ENCODE data around the gene NLRP1. TPM values are rescaled to one million over a fixed set of nuclear protein-coding genes. Genes with fewer than 3 reads are reported as not detected.

NLRP1 gene
- total and polyA plus RNA-seq, 2 of the 13 experiments (the other 11 are each of a cell fraction or from before 2014, with no cell fraction given), result 3.4 to 3.7 TPM

GRCh38 chr17:5595831-5596230 lies 11.5 kb upstream of the NLRP1 start:
- Histone ChIP-seq H3K4me2 (ENCODE audit: low read depth, low read length) (no peak overlapping the region), H3K36me3 (replicated peaks in 1 of 2; ENCODE audit: control insufficient read depth in 1 of 2, insufficient read depth in 2 of 2, low read length in 2 of 2) (no peaks in the 10 kb centered on the region), H3K4me3 (replicated peaks in 1 of 3; ENCODE audit: insufficient read depth in 1 of 3, low read depth in 2 of 3, low read length in 3 of 3) (no peak overlapping the region), H4K20me1 (ENCODE audit: insufficient read depth, low read length) (no peaks in the 10 kb centered on the region), H3K9me3 (ENCODE audit: low read length) (no peaks in the 10 kb centered on the region), H3K79me2 (ENCODE audit: insufficient read depth, low read length) (no peaks in the 10 kb centered on the region), H3K27me3 (ENCODE audit: control insufficient read depth in 1 of 2, insufficient read depth in 2 of 2, low read length in 2 of 2) (peaks cover 1 to 7% of the 10 kb centered on the region in 2 experiments; a peak in 2 of 5 replicates), H3K4me1 (ENCODE audit: insufficient read depth, low read length) (no peaks in the 10 kb centered on the region), H2AFZ (ENCODE audit: low read length) (no peak overlapping the region), H3K27ac (ENCODE audit: extremely low read length, insufficient read depth, low read length) (no peak overlapping the region), H3K9ac (ENCODE audit: insufficient read depth, low read depth, low read length) (no peak overlapping the region)
- no peak for DNase-seq (ENCODE audit: low spot score)
- intact Hi-C loops (cut with micrococcal nuclease; ENCODE audit: unreplicated experiment), result no loop called here
- no TSS peak for BruUV-seq (replicated peaks)
- in situ Hi-C loops (cut with HindIII; ENCODE audit: extremely low pct_ligation_motif_present, low pct_unique_long_range_greater_than_20kb), result loop anchor here (10.0 kb wide), 1 partner anchor 669 kb away; no protein-coding TSS in a partner anchor
- WGBS (ENCODE audit: low lambda C conversion rate), result 1% methylated on average over 7 of the region's 7 CpGs
- TF ChIP-seq CBX5 (CRISPR knock-in tag; IDR thresholded peaks at IDR 0.05; ENCODE audit: borderline replicate concordance), result no peak
- no peak for TF ChIP-seq SMAD9 (CRISPR knock-in tag; IDR thresholded peaks at IDR 0.05)
- TF ChIP-seq EHMT2 (IDR thresholded peaks at IDR 0.05; ENCODE audit: borderline replicate concordance, low read depth, low read length), result no peak
- TF ChIP-seq ZNF737 (CRISPR knock-in tag; IDR thresholded peaks at IDR 0.05; ENCODE audit: borderline replicate concordance), result no peak
- TF ChIP-seq PHB2 (IDR thresholded peaks at IDR 0.05; ENCODE audit: partially characterized antibody), result no peak
- no peak for TF ChIP-seq ZNF777 (CRISPR knock-in tag; IDR thresholded peaks at IDR 0.05)
- no peak for TF ChIP-seq KLF11 (CRISPR knock-in tag; IDR thresholded peaks at IDR 0.05)
- no peak for TF ChIP-seq ZNF589 (CRISPR knock-in tag; conservative IDR thresholded peaks at IDR 0.05)
- TF ChIP-seq ZMYM3 (CRISPR knock-in tag; IDR thresholded peaks at IDR 0.05), result no peak
- TF ChIP-seq RFX3 (CRISPR knock-in tag; IDR thresholded peaks at IDR 0.05), result no peak
- no peak for TF ChIP-seq KDM5B (CRISPR knock-in tag; IDR thresholded peaks at IDR 0.05; ENCODE audit: borderline replicate concordance)
- TF ChIP-seq ATF4 (CRISPR knock-in tag; IDR thresholded peaks at IDR 0.05), result no peak
- TF ChIP-seq FLYWCH1 (CRISPR knock-in tag; IDR thresholded peaks at IDR 0.05), result no peak
- FAIRE-seq, result no peak
- ChIA-PET CTCF (ENCODE audit: low intra/inter-chr PET ratio, low total read pairs) (no interaction called here), POLR2A (no interaction called here)
- no peak for ATAC-seq

Measured in HepG2 (cell line).